PC-3 (cell line): ENCODE results near the gene CROT.

Source experiments
- EZH2 ChIP-seq: fragments of 300-600 bp; sonication (generic); IDR thresholded peaks from one replicate; pipeline ENCODE4 v1.6.1; 2017; ENCODE audit warnings: antibody characterized with exemption, mild to moderate bottlenecking, low read length; ENCODE audit not compliant: unreplicated experiment
- EZH2phosphoT487 ChIP-seq: fragments of 300-600 bp; sonication (generic); IDR thresholded peaks from 2 replicates; pipeline ENCODE4 v1.6.1; 2018; ENCODE audit warnings: mild to moderate bottlenecking, antibody characterized with exemption, low read length, borderline replicate concordance
- TF ChIP-seq, protein P1 (sequence below): fragments of 300-600 bp; sonication (generic); conservative IDR thresholded peaks from 2 replicates; pipeline ENCODE4 v1.5.1; 2017; ENCODE audit warnings: antibody characterized with exemption, low read depth, mild to moderate bottlenecking, low read length

DNA sequence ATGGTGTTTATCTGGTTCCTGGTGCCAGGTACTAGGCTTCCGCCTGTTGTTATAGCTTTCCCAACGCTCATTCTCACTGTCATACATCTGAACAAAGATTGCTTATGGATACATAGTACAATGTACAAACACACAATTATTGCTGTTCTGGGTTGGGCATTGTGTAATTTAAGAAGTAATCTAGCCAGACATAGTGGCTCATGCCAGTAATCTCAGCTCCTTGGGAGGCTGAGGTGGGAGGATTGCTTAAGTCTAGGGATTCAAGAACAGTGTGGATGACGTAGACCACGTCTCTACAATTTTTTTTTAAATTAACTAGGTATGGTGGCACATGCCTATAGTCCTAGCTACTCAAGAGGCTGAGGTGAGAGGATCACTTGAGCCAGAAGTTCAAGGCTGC is 9.3 kb upstream of the CROT start:
- TF ChIP-seq, protein P1, sequence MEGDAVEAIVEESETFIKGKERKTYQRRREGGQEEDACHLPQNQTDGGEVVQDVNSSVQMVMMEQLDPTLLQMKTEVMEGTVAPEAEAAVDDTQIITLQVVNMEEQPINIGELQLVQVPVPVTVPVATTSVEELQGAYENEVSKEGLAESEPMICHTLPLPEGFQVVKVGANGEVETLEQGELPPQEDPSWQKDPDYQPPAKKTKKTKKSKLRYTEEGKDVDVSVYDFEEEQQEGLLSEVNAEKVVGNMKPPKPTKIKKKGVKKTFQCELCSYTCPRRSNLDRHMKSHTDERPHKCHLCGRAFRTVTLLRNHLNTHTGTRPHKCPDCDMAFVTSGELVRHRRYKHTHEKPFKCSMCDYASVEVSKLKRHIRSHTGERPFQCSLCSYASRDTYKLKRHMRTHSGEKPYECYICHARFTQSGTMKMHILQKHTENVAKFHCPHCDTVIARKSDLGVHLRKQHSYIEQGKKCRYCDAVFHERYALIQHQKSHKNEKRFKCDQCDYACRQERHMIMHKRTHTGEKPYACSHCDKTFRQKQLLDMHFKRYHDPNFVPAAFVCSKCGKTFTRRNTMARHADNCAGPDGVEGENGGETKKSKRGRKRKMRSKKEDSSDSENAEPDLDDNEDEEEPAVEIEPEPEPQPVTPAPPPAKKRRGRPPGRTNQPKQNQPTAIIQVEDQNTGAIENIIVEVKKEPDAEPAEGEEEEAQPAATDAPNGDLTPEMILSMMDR, result no peak
- TF ChIP-seq EZH2 (no peak), EZH2phosphoT487 (no peak)
